Trophoblast cell (in vitro differentiated cells and primary cell): ENCODE measurements around the gene EVA1C.
"Not testable (repeated sequence)": the region's sequence is repeated elsewhere in the genome, so short reads cannot be mapped to it uniquely, and the experiment has no call there.

Experiments
- DNase-seq, 2 donors: peaks; one replicate each; pipeline ENCODE4 v3.0.0-alpha.2; 2016
- H2AFZ ChIP-seq: 2 replicates; pipeline ENCODE4 v1.6.1; 2013; ENCODE audit warnings: low read length, moderate library complexity, mild to moderate bottlenecking; ENCODE audit not compliant: insufficient read depth, poor library complexity
- H2AK5ac ChIP-seq: 2 replicates; pipeline ENCODE4 v1.6.1; 2013; ENCODE audit warnings: mild to moderate bottlenecking, low read length
- H2BK120ac ChIP-seq: 2 replicates; pipeline ENCODE4 v1.6.1; 2013; ENCODE audit warnings: low read length, mild to moderate bottlenecking, moderate library complexity; ENCODE audit not compliant: insufficient read depth, poor library complexity
- H2BK12ac ChIP-seq: 2 replicates; pipeline ENCODE4 v1.6.1; 2013; ENCODE audit warnings: mild to moderate bottlenecking, low read length, moderate library complexity
- H2BK5ac ChIP-seq: 2 replicates; pipeline ENCODE4 v1.6.1; 2013; ENCODE audit warnings: low read length, low read depth, moderate library complexity, mild to moderate bottlenecking; ENCODE audit not compliant: poor library complexity
- H3K14ac ChIP-seq: 2 replicates; pipeline ENCODE4 v1.6.1; 2013; ENCODE audit warnings: mild to moderate bottlenecking, low read length
- H3K18ac ChIP-seq: 2 replicates; pipeline ENCODE4 v1.6.1; 2013; ENCODE audit warnings: mild to moderate bottlenecking, low read length
- H3K23ac ChIP-seq: 2 replicates; pipeline ENCODE4 v1.6.1; 2013; ENCODE audit warnings: low read length
- H3K27ac ChIP-seq: 2 replicates; pipeline ENCODE4 v1.5.1; 2013; ENCODE audit warnings: low read depth, mild to moderate bottlenecking, inconsistent platforms, low read length, moderate library complexity
- H3K27me3 ChIP-seq: 2 replicates; pipeline ENCODE4 v1.6.1; 2013; ENCODE audit warnings: inconsistent platforms, mild to moderate bottlenecking, low read length, moderate library complexity; ENCODE audit not compliant: insufficient read depth
- H3K36me3 ChIP-seq, 2 experiments: 1 replicate in 1 of 2; 2 replicates in 1 of 2; pipeline ENCODE4 v1.6.1; 2013; ENCODE audit warnings: low read length in 2 of 2, mild to moderate bottlenecking in 2 of 2, moderate library complexity in 1 of 2; ENCODE audit not compliant: insufficient read depth in 2 of 2, control insufficient read depth in 1 of 2
- H3K4ac ChIP-seq: 2 replicates; pipeline ENCODE4 v1.6.1; 2013; ENCODE audit warnings: low read depth, mild to moderate bottlenecking, low read length, moderate library complexity
- H3K4me1 ChIP-seq, 2 experiments: 1 replicate in 1 of 2; 2 replicates in 1 of 2; pipeline ENCODE4 v1.6.1; 2013; ENCODE audit warnings: low read length in 2 of 2, mild to moderate bottlenecking in 2 of 2, moderate library complexity in 1 of 2; ENCODE audit not compliant: insufficient read depth in 2 of 2, control insufficient read depth in 1 of 2
- H3K4me2 ChIP-seq: 2 replicates; pipeline ENCODE4 v1.6.1; 2013; ENCODE audit warnings: inconsistent platforms, mild to moderate bottlenecking, low read length, moderate library complexity
- H3K4me3 ChIP-seq: 2 replicates; pipeline ENCODE4 v1.5.1; 2013; ENCODE audit warnings: mild to moderate bottlenecking, low read depth, low read length, inconsistent platforms
- H3K79me1 ChIP-seq: one replicate; pipeline ENCODE4 v1.6.1; 2013; ENCODE audit warnings: low read length
- H3K79me2 ChIP-seq: 2 replicates; pipeline ENCODE4 v1.6.1; 2013; ENCODE audit warnings: low read length, mild to moderate bottlenecking; ENCODE audit not compliant: control insufficient read depth, insufficient read depth, poor library complexity
- H3K9ac ChIP-seq: 2 replicates; pipeline ENCODE4 v1.6.1; 2013; ENCODE audit warnings: mild to moderate bottlenecking, low read length
- H3K9me3 ChIP-seq: 2 replicates; pipeline ENCODE4 v1.6.1; 2013; ENCODE audit warnings: low read depth, mild to moderate bottlenecking, control low read depth, inconsistent platforms, low read length; ENCODE audit not compliant: insufficient read depth
- H4K12ac ChIP-seq: 2 replicates; pipeline ENCODE4 v1.6.1; 2013; ENCODE audit warnings: low read depth, mild to moderate bottlenecking, low read length, moderate library complexity
- H4K8ac ChIP-seq: 2 replicates; pipeline ENCODE4 v1.6.1; 2013; ENCODE audit warnings: low read depth, mild to moderate bottlenecking, low read length, moderate library complexity
- H4K91ac ChIP-seq: one replicate; pipeline ENCODE4 v1.6.1; 2013; ENCODE audit warnings: low read depth, mild to moderate bottlenecking, low read length, moderate library complexity
- WGBS: extraction: QIAGEN DNeasy Blood & Tissue Kit; methylation state at CpG from one replicate; pipeline ENCODE4 v1.1.7; 2013; ENCODE audit warnings: missing lambda C conversion rate; ENCODE audit not compliant: insufficient read length, insufficient coverage; ENCODE audit errors: extremely low coverage; 5-methylcytosine and 5-hydroxymethylcytosine counted together

EVA1C gene

GRCh38 chr21:32367158-32367557 is 45.3 kb upstream of the EVA1C start:
- DNase-seq: no peak
- no peak overlapping the region for H3K4ac ChIP-seq
- no peak overlapping the region for H3K4me2 ChIP-seq
- no peak overlapping the region for H4K91ac ChIP-seq
- H4K8ac ChIP-seq: no peak overlapping the region
- no peak overlapping the region for H2AFZ ChIP-seq
- H3K79me1 ChIP-seq: no peaks in the 10 kb centered on the region
- H3K4me1 ChIP-seq: no peaks in the 10 kb centered on the region
- H3K4me3 ChIP-seq: no peak overlapping the region
- no peak overlapping the region for H3K23ac ChIP-seq
- no peak overlapping the region for H4K12ac ChIP-seq
- H3K9ac ChIP-seq: no peak overlapping the region
- H3K79me2 ChIP-seq: no peaks in the 10 kb centered on the region
- no CpG with 5 or more reads among the region's 1 CpG for WGBS
- no peaks in the 10 kb centered on the region for H3K27me3 ChIP-seq
- peaks cover 25 to 52% of the 10 kb centered on the region in 2 experiments for H3K36me3 ChIP-seq
- H3K14ac ChIP-seq: no peak overlapping the region
- H3K27ac ChIP-seq: no peak overlapping the region
- no peaks in the 10 kb centered on the region for H3K9me3 ChIP-seq
- no peak overlapping the region for H2BK5ac ChIP-seq
- H2AK5ac ChIP-seq: no peak overlapping the region
- H3K18ac ChIP-seq: no peak overlapping the region
- H2BK12ac ChIP-seq: no peak overlapping the region
- H2BK120ac ChIP-seq: no peak overlapping the region

- no peak overlapping the region for H2AK5ac ChIP-seq
- H2AFZ ChIP-seq: no peak overlapping the region
- H3K9me3 ChIP-seq: no peaks in the 10 kb centered on the region
- H3K36me3 ChIP-seq: peaks cover 17 to 45% of the 10 kb centered on the region in 2 experiments
- no peak overlapping the region for H3K4me3 ChIP-seq
- no peak overlapping the region for H4K12ac ChIP-seq
- WGBS: no CpG with 5 or more reads among the region's 9 CpGs
- no peak for DNase-seq
- H3K4me1 ChIP-seq: no peaks in the 10 kb centered on the region
- no peak overlapping the region for H2BK5ac ChIP-seq
- H3K4me2 ChIP-seq: no peak overlapping the region
- H3K18ac ChIP-seq: no peak overlapping the region
- no peak overlapping the region for H4K91ac ChIP-seq
- no peak overlapping the region for H3K14ac ChIP-seq
- no peaks in the 10 kb centered on the region for H3K79me2 ChIP-seq
- H2BK120ac ChIP-seq: no peak overlapping the region
- H3K4ac ChIP-seq: no peak overlapping the region
- H2BK12ac ChIP-seq: no peak overlapping the region
- H3K23ac ChIP-seq: no peak overlapping the region
- H3K79me1 ChIP-seq: no peaks in the 10 kb centered on the region
- no peaks in the 10 kb centered on the region for H3K27me3 ChIP-seq
- H4K8ac ChIP-seq: no peak overlapping the region
- no peak overlapping the region for H3K27ac ChIP-seq
- no peak overlapping the region for H3K9ac ChIP-seq
These were observed 44.1 kb upstream of the EVA1C start for GRCh38 chr21:32368386-32368785.

GRCh38 chr21:32368961-32369360 is 43.5 kb upstream of the EVA1C start:
- H3K9ac ChIP-seq, H3K14ac ChIP-seq: not testable (repeated sequence)

GRCh38 chr21:32370998-32371766 is 41.3 kb upstream of the EVA1C start:
- Histone ChIP-seq H4K91ac (no peak overlapping the region), H4K8ac (no peak overlapping the region), H3K27ac (no peak overlapping the region), H2BK12ac (no peak overlapping the region), H2AFZ (no peak overlapping the region), H3K79me1 (no peaks in the 10 kb centered on the region), H3K9me3 (no peaks in the 10 kb centered on the region), H3K4me2 (no peak overlapping the region), H3K4me3 (no peak overlapping the region), H4K12ac (no peak overlapping the region), H3K18ac (no peak overlapping the region), H3K79me2 (no peaks in the 10 kb centered on the region), H2BK120ac (no peak overlapping the region), H3K4ac (no peak overlapping the region), H3K27me3 (no peaks in the 10 kb centered on the region), H3K4me1 (no peaks in the 10 kb centered on the region), H3K14ac (no peak overlapping the region), H3K36me3 (peaks cover 12 to 31% of the 10 kb centered on the region in 2 experiments), H2AK5ac (no peak overlapping the region), H3K9ac (no peak overlapping the region), H3K23ac (no peak overlapping the region), H2BK5ac (no peak overlapping the region)
- no CpG with 5 or more reads among the region's 6 CpGs for WGBS
- no peak for DNase-seq

More at GRCh38 chr21:32368961-32369360, 43.5 kb upstream of the EVA1C start:
- WGBS: no CpG with 5 or more reads among the region's 1 CpG
- not testable (repeated sequence) for H2BK120ac ChIP-seq, H3K27me3 ChIP-seq, H3K23ac ChIP-seq, H3K79me2 ChIP-seq, H4K12ac ChIP-seq, H3K27ac ChIP-seq, H3K79me1 ChIP-seq, H2AK5ac ChIP-seq, H3K4ac ChIP-seq, H3K18ac ChIP-seq, H4K8ac ChIP-seq, H4K91ac ChIP-seq, H3K4me3 ChIP-seq, H2BK12ac ChIP-seq, H3K9me3 ChIP-seq, DNase-seq, H2BK5ac ChIP-seq, H2AFZ ChIP-seq, H3K4me1 ChIP-seq, H3K4me2 ChIP-seq
- H3K36me3 ChIP-seq: peaks cover 17 to 45% of the 10 kb centered on the region in 2 experiments
